NCI-H510A treated with DMSO at 0.1 percent for 48 hours (cell line): Measurements from ENCODE around the gene SMPDL3A.
A peak's percentile ranks its signal among the peaks of the same experiment; 100 is the strongest.

Experiments used
- DNase-seq: peaks from one replicate; lab custom pipeline; 2025; lab: John Stamatoyannopoulos, UW

SMPDL3A gene

DNA sequence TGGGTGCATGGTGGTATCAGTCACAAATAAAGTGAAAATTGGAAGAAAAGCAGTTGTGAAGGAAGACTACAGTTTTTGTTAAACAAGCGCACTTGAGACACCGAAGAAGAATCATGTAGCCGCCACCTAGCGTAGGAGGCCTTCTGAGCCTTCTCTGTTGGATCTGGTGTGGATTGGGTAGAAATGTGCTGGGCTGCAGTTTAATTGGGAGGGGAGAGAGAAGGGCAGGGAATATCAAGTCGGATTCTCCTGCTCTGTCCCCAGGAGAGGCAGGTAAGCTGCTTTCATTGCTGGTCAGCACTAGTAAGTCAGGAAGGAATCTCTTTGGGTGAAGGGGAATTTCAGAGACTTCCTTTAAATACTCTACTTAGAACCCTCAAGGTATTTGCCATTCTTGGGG lies 10.8 kb upstream of the SMPDL3A start:
- no peak for DNase-seq

DNA sequence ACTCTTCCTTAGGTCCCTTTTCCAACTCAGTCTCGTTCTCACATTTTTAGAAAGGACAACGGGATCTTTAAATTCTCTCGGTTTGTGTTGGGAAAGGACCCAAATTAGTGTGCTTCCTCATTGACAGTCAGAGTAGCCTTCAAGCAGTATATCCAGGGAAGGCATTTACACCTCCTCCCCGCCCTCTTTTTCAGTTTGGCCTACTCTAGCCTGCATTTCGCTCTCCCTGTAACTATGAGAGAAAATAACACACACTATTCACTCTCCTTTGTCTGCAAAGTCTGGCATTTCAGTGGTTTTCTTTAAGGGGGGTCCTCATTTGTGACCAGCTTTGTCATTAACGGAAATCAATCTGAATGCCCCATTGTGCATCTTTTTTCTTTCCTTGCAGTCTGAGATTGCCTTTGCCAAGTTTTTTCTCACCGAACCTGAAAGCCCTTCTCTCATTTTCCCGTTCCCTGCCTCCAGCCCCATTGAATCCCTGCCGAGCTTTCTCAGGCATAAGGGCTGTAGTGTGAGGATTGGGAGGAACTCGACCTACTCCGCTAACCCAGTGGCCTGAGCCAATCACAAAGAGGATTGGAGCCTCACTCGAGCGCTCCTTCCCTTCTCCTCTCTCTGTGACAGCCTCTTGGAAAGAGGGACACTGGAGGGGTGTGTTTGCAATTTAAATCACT lies 9.9 kb upstream of the SMPDL3A start:
- DNase-seq = no peak

DNA sequence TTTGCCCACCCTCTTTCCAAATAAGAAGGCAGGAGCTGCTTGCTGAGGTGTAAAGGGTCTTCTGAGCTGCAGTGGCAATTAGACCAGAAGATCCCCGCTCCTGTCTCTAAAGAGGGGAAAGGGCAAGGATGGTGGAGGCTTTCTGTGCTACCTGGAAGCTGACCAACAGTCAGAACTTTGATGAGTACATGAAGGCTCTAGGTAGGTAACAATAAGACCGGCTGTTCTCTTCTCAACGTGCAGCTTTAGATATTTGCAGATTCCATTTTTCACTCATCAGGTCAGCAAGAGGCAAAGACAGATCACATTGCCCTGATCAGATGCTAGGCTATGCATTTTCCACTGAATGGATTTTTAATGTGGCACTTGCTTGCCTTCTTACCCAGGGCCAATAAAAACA lies 9.4 kb upstream of the SMPDL3A start, which contains the start of gene FABP7:
FABP7 (plus strand) TSS at position 50 of the 400 bp plus-strand sequence; CDS start at position 129, 79 bp downstream.
- DNase-seq = no peak

DNA sequence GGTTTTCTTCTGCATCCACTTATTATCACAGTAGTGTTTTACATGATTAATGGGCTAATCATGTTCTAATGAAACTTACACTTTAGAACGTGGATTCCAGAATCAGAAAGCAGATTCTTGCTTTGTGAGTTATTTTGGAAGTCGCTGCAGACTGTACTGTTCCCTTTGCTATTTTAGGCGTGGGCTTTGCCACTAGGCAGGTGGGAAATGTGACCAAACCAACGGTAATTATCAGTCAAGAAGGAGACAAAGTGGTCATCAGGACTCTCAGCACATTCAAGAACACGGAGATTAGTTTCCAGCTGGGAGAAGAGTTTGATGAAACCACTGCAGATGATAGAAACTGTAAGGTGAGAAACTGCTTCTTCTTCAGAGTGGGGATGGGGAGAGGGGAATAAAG lies 8.9 kb upstream of the SMPDL3A start:
- no peak for DNase-seq

DNA sequence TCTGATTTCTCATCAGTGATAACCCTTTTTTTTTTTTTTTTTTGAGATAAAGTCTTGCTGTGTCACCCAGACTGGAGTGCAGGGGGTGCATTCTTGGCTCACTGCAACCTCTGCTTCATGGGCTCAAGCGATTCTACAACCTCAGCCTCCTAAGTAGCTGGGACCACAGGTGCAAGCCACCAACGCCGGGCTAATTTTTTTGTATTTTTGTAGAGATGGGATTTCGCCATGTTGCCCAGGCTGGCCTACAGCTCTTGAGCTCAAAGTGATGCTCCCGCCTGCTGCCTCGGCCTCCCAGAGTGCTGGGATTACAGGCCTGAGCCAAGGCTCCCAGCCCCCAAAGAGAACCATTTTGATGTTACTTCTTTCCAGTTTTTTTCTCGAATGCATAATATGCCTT lies 7.3 kb upstream of the SMPDL3A start:
- DNase-seq = no peak

DNA sequence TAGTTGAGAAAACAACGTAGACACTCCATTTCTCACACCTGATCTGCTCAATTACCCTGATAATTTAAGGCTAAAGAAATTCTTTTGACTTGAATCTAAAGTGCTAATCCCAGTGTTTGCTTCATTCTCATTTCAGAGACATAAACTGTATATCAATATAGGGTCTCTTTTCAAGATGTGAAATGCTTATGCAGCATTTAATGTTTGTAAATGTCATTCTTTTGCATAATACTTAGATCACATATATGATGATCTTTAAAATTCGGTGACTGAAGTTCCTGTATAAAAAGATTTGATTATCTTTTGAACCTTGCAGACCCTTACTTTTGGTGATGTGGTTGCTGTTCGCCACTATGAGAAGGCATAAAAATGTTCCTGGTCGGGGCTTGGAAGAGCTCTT lies 5.7 kb upstream of the SMPDL3A start:
- no peak for DNase-seq

DNA sequence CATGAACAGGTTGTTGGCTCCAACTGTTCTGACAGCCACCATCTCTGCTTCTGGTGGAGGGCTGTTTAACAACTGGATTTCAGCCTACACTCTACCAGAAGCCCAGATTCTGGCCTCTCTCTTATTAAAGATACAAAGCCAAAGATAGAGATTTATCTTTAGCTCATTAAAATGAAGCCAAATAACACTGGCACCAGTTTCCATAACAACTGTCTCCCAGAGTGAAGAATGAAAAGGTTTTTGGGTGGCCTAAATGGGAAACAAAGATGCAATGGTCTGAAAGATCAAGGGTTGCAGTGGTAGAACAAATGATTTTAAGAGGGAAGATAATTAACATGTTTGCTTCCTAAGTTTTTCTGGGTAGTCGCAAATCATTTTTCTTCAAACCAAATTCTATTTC lies 3.2 kb upstream of the SMPDL3A start:
- no peak for DNase-seq

DNA sequence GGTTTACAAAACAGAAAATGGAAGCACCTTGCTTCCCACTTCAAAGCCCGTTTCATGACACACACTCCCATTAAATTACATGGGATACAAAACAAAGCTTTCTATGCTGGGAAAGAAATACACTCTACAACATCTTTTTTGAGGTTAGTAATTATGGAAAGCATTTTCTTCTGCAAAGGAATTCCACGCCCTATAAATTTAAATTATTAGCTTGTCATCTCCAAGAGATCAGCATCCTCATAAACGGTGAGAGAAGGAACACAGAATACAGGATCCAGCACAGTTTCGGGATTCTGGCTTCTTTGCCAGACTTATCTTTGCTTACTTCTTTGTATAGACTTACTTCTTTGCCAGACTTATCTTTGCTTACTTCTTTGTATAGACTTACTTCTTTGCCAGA lies 1.3 kb upstream of the SMPDL3A start:
- DNase-seq = no peak

DNA sequence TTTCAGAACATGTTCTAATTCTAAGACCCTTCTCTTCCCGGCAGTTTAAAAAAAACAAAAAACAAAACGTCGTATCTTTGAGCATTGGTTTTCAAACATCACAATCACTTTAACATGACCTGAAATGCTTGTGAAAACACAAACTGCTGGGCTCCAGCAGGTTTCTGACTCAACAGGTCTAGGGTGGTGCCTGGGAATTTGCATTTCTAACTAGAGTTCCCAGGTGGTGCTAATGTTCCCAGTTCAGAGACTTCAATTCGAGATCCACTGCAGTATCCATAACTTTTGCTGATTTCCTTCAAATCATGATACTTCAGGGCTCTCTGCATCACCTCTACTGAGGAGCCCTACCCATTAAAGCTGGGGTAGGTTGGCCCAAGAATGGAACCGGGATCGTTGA lies 850 bp upstream of the SMPDL3A start:
- no peak for DNase-seq

DNA sequence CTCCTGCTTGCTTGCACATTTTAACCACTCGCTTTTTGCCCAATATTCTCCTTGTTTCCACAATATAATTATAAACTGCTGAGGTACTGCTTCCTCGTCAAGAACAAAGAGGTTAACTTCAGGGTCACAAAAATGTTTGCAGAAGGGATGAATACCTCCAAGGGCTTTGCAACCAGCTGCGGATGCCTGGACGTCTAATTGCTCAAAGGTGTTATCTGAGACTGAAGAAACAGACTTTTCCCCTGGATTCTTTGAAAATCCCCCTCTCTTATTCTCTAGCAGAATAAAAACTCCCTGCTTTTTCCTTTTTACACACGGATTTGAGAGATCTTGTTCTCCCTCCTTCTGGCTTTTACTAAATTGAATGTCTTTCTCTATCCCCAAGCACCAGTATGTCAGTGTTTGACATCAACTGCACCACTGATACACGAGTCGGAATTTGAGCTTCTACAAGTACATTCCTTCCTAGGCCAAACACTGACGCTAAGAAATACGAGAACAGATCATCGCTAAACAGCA lies 336 bp upstream of the SMPDL3A start:
- peak; percentile 66 for DNase-seq

DNA sequence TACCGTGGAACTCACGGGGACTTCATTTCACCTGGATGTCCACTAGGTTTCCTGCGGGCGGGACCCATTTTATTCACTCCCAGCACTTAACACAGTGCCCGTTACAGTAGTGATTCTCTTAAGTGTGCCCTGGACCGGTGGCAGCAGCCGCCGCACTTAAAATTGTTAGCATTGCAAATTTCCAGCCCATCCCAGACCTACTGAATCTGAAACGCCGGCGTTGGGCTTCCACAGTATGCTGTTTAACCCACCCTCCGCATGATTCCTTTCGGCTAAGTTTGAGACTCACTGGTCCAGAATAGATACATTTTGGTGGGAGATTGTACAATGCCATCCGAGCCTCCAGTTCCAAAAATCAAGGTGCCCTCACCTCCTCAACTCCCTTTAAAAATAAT lies 967 bp downstream of the SMPDL3A start:
- no peak for DNase-seq

DNA sequence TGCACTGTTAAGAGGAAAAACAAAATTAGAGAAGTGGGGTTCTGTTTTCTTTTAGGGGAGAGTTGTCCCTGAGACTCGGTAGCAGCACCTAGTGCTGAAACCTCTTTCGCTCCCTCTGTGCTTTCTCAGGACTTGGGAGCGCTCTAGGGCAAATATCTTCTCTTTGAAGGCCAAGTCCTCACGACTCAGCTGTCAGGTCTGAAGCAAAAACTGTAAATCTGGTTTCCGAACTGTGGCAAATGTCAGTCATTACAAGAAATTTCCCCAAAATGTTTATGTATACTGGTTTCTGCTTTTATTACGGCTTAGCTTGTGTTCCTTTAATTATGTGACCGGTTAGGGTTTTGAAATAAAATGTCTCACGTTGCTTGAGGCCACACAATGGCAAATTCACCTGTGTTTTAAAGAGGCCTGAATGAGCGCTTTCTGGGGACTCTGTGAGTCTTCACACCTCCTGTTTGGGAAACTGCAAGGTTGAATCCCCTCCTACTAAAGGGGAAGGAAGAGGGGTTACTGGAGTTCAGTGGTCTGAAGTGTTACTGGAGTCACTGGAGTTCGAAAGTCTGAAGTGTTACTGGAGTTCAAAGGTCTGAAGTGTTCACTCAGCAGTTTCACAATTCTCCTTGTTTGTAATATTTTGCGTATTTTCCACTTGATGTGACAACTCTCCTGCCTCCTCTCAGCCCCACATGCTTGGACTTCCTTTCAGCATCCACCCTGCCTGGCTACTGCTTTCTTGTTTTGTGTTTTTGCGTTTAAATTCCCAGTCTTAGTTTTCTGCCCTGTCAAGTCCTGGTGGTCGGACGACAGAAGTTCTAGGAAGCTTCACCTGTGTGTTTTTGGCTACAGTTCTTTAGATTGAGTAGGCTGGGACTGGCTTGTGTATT lies 1.6 kb downstream of the SMPDL3A start:
- DNase-seq = no peak

DNA sequence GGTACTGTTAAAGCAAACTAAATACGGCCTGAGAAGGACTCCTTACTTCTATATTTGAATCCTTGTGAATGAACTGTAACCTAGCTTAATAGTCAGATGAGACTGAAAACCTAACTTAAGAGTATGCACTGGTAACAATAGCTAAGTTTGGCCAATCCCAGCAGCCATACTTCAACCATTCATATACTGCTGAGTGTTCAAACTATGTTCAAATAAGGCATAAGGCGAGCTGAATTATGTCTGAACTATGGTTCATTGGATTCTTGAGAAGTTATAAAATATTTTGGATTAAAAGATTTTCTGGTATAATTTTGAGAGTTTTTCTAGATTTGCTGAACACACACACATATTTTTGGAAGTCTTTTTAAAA lies 2.2 kb downstream of the SMPDL3A start:
- no peak for DNase-seq

DNA sequence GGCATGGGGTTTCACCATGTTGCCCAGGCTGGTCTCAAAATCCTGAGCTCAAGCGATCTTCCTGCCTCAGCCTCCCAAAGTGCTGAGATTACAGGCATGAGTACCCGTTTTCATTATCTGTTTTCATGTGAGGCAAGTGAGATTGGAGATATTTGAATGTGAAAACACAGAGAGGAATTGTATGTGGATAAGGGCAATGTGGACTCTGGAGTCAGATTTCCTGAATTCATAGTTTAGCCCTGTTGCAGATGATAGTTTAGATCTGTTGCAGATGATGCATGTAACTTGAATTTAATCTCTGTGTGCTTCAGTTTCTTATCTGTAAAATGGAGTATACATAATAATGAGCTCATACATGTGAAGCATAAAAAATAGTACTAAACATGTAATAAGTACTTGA lies 3.7 kb downstream of the SMPDL3A start:
- DNase-seq = no peak

DNA sequence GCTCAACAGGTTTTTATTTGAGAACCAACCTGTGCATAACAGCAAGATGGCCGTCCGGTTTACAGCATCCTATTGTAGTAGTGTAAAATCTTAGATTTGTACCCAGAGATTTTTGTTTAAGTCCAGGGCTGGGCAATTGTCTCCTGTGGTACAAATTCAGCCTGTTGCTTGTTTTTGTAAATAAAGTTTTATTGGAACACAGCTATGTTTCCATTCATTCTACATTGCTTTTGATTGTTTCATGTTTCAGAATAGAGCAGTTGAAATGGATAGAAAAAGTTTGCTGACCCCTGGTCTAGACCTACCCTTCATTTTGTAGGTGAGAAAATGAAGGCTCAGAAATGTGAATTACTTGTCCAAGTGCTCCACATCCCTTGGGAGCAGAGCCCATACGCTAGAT lies 8.5 kb downstream of the SMPDL3A start:
- no peak for DNase-seq

DNA sequence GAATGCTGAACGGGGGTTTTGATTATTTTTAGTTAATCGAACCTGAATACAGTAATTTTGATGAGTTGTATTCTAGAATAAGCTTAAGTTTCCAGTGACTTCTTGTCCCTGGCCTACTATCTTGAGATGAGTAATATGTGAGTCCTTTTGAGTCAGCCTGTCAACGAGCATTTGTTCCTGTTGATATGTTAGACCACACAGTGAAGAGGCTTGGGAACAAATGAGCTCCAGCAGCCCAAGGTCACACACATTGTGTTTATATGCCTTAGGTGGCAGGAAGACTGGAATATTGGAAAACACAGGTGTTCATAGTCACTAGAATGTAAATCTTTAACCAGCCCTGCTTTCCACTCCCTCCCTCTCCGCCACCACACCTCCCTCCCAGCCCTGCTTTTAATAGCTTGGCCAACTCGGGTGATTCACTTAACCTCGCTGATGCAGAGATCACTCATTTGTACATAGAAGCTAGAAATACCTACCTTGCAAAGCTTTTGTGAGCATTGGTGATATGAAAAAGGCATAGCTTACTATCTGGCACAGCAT lies 9.1 kb downstream of the SMPDL3A start:
- no peak for DNase-seq

DNA sequence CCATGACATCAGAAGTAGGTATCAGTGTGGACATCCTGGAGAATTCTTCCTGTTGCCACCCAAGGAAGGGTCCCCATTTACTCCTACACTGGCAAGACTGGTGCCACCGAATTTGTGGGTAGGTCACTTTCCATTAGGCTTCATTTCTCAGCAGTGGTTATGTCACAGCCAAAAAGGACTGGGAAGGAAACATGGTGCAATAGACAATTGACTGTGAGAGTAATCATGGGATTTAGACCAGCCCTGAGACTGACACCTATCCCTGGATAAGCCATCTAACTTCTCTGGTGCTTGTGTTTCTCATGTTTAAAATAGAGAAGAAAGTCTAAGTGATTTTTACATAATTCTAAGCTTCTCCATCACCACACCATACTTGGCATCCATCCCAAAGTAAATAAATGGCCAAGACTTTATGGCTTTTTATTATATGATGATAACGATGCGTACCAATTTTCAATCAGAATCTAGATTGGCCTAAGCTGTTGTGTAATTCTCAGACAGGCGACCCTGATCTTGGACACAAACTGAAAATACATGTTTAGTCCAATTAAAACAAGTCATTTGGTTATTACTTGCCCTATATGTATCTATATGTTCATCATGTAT lies 10.2 kb downstream of the SMPDL3A start:
- DNase-seq = no peak

DNA sequence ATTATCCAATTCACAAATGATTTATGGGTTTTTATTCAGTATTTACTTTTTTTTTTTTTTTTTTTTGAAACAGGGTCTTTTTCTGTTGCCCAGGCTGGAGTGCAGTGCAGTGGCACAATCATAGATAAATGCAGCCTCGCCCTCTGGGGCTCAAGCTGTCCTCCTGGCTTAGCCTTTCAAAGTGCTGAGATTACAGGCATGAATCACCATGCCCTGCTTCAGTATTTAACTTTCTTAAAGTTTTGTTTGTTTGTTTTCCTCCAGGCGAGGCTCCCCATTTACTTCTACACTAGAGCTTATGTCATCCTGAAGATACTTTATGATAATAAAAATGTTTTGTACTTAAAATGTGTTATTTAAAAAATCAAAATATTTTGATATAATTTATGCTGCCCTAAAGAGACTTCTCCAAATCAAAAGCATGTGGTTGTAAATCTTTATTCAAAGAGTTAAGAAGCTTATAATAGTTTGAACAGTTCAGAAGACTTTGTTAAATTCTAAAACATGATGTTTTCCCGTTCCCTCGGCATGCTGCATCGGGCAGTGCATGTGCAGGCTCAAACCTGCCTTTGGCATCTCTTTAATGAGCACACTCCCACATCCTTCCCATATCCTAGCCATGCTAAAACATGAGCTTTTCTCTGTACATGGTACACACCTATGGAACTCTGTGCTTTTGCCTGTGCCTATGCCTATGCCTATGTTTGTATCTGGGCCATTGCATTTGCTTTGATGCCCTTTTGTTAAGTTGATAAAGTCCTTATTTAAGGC lies 11.0 kb downstream of the SMPDL3A start:
- no peak for DNase-seq

DNA sequence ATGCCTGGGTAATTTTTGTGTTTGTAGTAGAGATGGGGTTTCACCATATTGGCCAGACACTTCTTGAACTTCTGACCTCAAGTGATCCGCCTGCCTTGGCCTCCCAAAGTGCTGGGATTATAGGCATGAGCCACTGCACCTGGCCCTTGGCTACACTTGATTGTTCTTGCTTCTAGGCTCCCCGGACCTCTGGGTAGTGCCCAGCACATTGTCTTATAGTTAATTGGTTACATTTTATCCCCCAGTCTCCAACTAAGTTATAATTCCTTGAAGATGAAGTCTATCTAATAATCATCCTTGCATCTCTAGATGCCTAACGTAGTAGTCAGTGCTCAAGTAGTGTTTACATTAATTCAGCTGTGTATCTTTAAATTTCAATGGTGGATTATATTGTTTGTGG lies 11.8 kb downstream of the SMPDL3A start:
- no peak for DNase-seq

DNA sequence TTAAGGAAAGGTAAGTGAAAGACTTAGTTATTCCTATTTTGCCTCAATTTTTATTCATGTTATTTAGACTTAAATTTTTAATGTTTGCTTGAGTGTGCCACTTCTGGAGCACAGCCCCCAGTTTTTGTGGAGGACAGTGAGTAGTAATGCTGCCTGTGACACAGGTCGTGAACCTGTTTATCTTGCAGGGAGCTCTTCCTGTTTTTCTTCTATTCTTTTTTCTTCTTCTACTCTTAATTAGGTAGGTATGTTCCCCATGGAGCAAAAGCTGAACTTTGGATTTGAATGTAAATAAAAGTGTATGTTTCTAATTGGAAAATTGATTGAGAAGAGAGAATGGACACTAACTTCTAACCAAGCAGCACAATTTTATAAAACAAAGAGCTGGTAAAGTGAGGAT lies 12.3 kb downstream of the SMPDL3A start:
- no peak for DNase-seq

DNA sequence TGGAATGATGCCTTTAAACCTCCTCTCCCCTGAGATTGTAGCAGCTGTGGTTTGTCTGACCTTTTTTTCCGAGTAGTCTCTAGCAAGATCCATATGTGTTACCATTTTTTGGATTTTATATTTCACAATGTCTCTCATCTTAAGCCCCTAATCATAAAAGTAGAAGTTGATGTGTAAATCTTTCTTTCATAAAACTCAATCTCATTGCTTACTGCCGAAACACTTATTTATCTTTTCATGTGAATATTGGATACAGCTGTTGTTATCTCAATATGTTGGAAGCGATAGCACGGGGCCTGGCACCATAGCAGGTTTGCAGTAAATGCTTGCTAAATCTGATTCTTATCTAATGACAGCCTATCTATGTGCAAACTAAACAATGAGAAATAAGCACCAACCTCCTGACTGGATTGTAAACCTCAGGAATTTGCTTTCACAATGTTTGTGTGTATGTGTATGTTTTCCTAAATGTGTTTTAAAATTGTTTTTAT lies 14.2 kb downstream of the SMPDL3A start:
- DNase-seq = no peak
